Right lobe of liver (tissue), 6 donors: ENCODE results near the gene HPCAL4. TPM values are rescaled to one million over a fixed set of nuclear protein-coding genes. Genes with fewer than 3 reads are reported as not detected.
A peak's percentile ranks its signal among the peaks of the same experiment; 100 is the strongest.

Experiments used
- ATAC-seq, 4 donors: fragments of 200-7000 bp; cut with Tn5 transposase; one replicate each; pipeline ENCODE4 v1.9.1; 2020; ENCODE audit warnings: mild to moderate bottlenecking in 4 of 4, moderate library complexity in 4 of 4
- DNase-seq, 3 donors: peaks; one replicate each; pipeline ENCODE4 v3.0.0-alpha.2; 2020
- H3K27ac ChIP-seq, 3 donors: fragments of 200-600 bp; one replicate each; pipeline ENCODE4 v1.8.0; 2022
- H3K27me3 ChIP-seq, 2 donors: fragments of 200-600 bp; one replicate each; pipeline ENCODE4 v1.8.0; 2022
- H3K36me3 ChIP-seq, 4 donors: fragments of 200-600 bp; sonication (generic) in 1 of 4; one replicate each; pipeline versions ENCODE4 v1.5.1 to v1.8.0; 2017 to 2022; ENCODE audit warnings: control low read depth in 1 of 4
- H3K4me1 ChIP-seq, 4 donors: fragments of 200-600 bp; sonication (generic) in 1 of 4; one replicate each; pipeline versions ENCODE4 v1.5.1 to v1.8.0; 2017 to 2022; ENCODE audit warnings: control low read depth in 1 of 4
- H3K4me3 ChIP-seq, 3 donors: fragments of 200-600 bp; one replicate each; pipeline ENCODE4 v1.8.0; 2022
- H3K9me3 ChIP-seq, 4 donors: fragments of 200-600 bp; sonication (generic) in 1 of 4; one replicate each; pipeline versions ENCODE4 v1.5.1 to v1.8.0; 2017 to 2022; ENCODE audit warnings: control low read depth in 1 of 4
- POLR2A ChIP-seq: fragments of 450-650 bp; IDR thresholded peaks from one replicate; pipeline ENCODE4 v1.6.1; 2017; ENCODE audit warnings: antibody characterized with exemption, mild to moderate bottlenecking
- WGBS: methylation state at CpG from one replicate; pipeline ENCODE4 v1.1.6; 2018; ENCODE audit warnings: low coverage, low lambda C conversion rate; ENCODE audit not compliant: insufficient coverage; ENCODE audit errors: missing lambda C conversion rate; 5-methylcytosine and 5-hydroxymethylcytosine counted together
- intact Hi-C, 2 donors: fragments of 100-400 bp; cut with DNase I; formaldehyde crosslinking; loops; one replicate each; pipeline versions ENCODE4 v1.11.2 to v1.14.1; 2022
- total RNA-seq, 6 experiments: library from RNA; depleted of rRNA in 2 of 6; stranded (reverse); fragments of >200 nt in 2 of 6; fragmentation: NEBNext Ultra II Directional in 3 of 6; extraction: Animal tissue kit (Norgen Biotek cat#: 25700) in 3 of 6; gene quantifications; one replicate each; pipeline versions ENCODE4 v1.1.0 to v1.2.4, GENCODE V29; 2016 to 2023
- TF ChIP-seq, protein P1 (sequence below), 4 donors: fragments of 200-600 bp in 3 of 4; fragments of 450-650 bp in 1 of 4; IDR thresholded peaks; one replicate each; pipeline versions ENCODE4 v1.5.1 to v1.8.0; 2016 to 2022; ENCODE audit warnings: antibody characterized with exemption in 4 of 4, mild to moderate bottlenecking in 2 of 4
- donor health status: DM: no; HTN: yes; CAD: no.
- donor health status: DM: no; HTN: no; CAD: no.
- donor health status: DM: no; HTN: no; CAD: no.
- donor health status: DM: no; HTN: yes; CAD: no.
- donor health status: DM: no; HTN: yes; CAD: no.

HPCAL4 gene
- total RNA-seq, 6 experiments from 2014 or later: not detected

DNA sequence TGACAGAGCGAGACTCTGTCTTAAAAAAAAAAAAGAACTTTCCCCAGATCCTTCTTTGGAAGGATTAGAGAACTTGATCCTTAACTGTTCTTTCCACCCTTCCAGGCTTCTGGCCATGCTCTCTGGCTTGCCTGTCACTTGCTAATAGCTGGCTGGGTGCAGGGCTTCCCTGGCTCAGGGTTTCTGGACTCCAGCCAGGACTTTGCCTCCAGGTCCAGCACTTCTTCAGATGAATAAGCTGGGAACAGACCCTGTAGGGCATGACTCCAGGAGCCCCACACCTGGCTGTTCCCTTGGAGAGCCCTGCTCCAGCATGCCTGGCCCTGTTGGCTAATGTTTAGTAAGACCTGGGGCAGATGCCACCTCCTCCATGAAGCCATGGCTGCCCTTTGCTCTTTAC, 16.0 kb downstream of the HPCAL4 start:
- Histone ChIP-seq H3K36me3 (no peaks in the 10 kb centered on the region), H3K27ac (no peak overlapping the region), H3K4me1 (peaks cover 0 to 13% (median 0%) of the 10 kb centered on the region in 4 donors), H3K4me3 (no peak overlapping the region), H3K9me3 (no peaks in the 10 kb centered on the region), H3K27me3 (peaks cover 0 to 7% of the 10 kb centered on the region in 2 donors)
- no peak for DNase-seq
- TF ChIP-seq, protein P1, sequence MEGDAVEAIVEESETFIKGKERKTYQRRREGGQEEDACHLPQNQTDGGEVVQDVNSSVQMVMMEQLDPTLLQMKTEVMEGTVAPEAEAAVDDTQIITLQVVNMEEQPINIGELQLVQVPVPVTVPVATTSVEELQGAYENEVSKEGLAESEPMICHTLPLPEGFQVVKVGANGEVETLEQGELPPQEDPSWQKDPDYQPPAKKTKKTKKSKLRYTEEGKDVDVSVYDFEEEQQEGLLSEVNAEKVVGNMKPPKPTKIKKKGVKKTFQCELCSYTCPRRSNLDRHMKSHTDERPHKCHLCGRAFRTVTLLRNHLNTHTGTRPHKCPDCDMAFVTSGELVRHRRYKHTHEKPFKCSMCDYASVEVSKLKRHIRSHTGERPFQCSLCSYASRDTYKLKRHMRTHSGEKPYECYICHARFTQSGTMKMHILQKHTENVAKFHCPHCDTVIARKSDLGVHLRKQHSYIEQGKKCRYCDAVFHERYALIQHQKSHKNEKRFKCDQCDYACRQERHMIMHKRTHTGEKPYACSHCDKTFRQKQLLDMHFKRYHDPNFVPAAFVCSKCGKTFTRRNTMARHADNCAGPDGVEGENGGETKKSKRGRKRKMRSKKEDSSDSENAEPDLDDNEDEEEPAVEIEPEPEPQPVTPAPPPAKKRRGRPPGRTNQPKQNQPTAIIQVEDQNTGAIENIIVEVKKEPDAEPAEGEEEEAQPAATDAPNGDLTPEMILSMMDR (IDR thresholded peaks at IDR 0.05): no peak
- 83% methylated on average over 1 of the region's 1 CpG for WGBS
- intact Hi-C loops: no loop called here
- ATAC-seq: no peak

DNA sequence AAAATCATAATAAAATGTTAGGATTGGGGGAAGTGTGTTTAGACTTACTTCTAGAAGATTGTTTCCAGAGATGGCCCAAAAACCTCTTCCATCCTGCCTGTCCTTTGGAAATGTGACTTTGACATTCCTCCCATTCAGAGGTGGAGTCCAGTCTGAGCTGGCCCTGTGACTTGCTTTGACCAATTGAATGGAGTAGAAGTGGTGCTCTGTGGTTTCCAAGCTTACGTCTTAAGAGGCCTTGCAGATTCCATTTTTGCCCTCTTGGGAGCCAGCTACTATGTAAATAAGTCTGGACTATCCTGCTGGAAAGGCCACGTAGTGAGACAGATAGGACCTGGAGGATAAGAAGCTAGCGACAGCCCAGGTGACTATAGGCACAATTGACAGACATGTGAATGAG, 18.0 kb downstream of the HPCAL4 start:
- H3K27me3 ChIP-seq: peaks cover 0 to 7% of the 10 kb centered on the region in 2 donors
- no peak overlapping the region for H3K27ac ChIP-seq
- H3K4me1 ChIP-seq: peaks cover 0 to 13% (median 0%) of the 10 kb centered on the region in 4 donors
- H3K9me3 ChIP-seq: no peaks in the 10 kb centered on the region
- TF ChIP-seq, protein P1 (IDR thresholded peaks at IDR 0.05): no peak
- no peak for TF ChIP-seq POLR2A
- intact Hi-C loops: no loop called here
- WGBS: 90% methylated on average over 3 of the region's 3 CpGs
- no peaks in the 10 kb centered on the region for H3K36me3 ChIP-seq
- ATAC-seq: no peak
- DNase-seq: no peak
- no peak overlapping the region for H3K4me3 ChIP-seq

DNA sequence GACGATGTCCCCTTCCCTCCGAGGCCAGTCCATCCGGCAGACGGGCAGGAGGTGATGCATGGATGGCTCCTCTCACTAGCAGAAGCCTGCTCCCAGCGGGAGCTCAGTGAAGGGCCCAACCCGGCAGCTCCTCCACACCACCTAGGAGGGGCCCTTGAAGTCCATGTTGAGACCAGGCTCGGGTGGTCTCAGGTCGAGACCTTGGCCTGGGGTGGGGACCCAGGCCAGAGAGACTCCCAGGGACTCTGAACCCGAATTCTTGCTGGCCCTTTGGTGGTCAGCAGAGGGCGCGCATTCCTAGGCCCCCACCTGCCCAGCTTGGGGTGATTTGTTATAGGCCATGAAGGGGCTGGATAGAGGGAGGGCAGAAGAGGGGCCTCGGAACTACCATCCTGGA, 18.7 kb downstream of the HPCAL4 start:
- H3K36me3 ChIP-seq: no peaks in the 10 kb centered on the region
- ATAC-seq (peak in 3 of 4 donors; percentile 19 to 61 (median 31)), DNase-seq (no peak)
- WGBS: no CpG with 5 or more reads among the region's 12 CpGs
- TF ChIP-seq, protein P1 (IDR thresholded peaks at IDR 0.05): peak in 3 of 4 donors; percentile 24 to 53 (median 46)
- TF ChIP-seq POLR2A: no peak
- peaks cover 0 to 13% (median 0%) of the 10 kb centered on the region in 4 donors for H3K4me1 ChIP-seq
- H3K9me3 ChIP-seq: no peaks in the 10 kb centered on the region
- peaks cover 0 to 7% of the 10 kb centered on the region in 2 donors for H3K27me3 ChIP-seq
- H3K4me3 ChIP-seq: no peak overlapping the region
- intact Hi-C loops: no loop called here
- H3K27ac ChIP-seq: no peak overlapping the region

DNA sequence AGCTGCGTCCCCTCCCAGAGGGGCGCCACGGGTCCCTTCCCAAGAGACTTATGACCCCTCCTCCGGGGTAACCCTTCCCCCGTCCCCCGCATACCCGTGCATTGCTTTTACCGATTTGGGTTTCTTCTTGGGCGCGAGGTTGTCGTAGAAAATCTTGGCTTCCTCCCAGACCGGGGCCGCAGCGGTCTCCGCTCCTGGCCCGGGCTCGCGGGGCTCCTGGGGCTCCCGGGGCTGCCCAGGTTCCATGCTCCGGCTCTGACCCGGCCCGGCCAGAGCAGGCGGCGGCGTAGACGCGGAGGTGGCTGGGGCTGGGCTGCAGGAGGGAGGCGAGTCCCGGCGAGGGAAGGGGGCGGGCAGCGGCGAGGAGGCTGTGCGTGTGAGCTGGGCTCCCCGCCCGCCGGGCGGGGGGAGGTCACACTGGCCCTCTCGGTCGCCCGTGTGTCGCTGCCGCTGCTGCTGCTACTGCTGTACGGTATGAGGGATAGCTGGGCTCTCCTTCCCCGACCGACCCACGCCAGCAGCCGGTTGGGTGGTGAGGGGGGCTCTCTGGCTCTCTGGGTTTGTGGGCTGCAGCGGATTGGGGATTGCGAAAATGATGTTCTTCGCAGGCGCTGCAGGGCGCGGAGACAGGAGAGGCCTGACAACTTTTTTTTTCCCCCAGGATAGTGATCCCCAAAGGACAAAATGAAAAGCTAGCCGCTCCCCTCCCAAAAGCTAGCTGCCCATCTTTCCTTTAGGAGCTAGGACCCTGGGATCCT, 19.3 kb downstream of the HPCAL4 start, which contains the start of gene NT5C1A:
Gene NT5C1A, minus strand, starts transcription at position 315 of the 758 bp plus-strand sequence. Its CDS starts 69 bp downstream, at position 246.
- H3K4me3 ChIP-seq: peak within 1 kb of the TSS; percentile 25 to 36 (median 26)
- H3K27me3 ChIP-seq: peaks cover 0 to 7% of the 10 kb centered on the region in 2 donors
- peak; percentile 52 to 73 (median 66) for ATAC-seq
- peaks cover 0 to 13% (median 0%) of the 10 kb centered on the region in 4 donors for H3K4me1 ChIP-seq
- no peak within 1 kb of the TSS for H3K27ac ChIP-seq
- peak in 1 of 3 donors; percentile 42 for DNase-seq
- H3K9me3 ChIP-seq: no peaks in the 10 kb centered on the region
- TF ChIP-seq, protein P1 (IDR thresholded peaks at IDR 0.05): no peak
- no peak for TF ChIP-seq POLR2A
- intact Hi-C loops: no loop called here
- H3K36me3 ChIP-seq: no peaks in the 10 kb centered on the region
- WGBS: 6% methylated on average over 20 of the region's 55 CpGs
